Measurements from ENCODE around the gene RXFP2.

The RXFP2 gene

DNA sequence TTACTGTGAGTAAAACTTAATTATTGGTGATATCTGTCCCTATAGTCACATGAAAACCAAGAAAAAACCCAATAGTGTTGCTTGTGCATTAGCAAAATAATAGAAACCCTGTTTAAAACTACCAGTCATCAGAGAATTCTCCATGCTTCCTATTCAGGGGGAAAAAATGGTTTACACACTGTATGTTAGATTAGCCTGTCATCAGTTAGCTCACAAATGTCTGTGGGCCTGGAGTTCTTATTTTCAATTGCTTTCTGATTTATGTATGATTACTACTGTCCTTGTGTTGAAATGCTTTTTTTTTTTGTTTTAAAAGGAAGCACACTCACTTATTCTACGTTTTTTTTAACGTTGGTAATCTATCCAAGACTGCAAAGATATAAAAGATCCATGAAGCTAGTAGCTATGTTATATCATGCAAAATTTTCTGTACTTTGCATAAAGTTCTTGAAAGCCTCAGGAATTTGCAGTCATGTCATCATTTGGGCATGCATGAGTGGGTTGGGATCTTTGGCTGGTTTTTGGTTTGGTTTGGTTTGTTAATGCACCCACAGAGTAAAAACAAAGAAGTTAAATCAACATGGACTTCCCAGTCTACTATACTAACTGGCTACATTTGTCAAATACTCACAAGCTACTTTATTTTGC is 25.9 kb downstream of the RXFP2 start:
- DNase-seq (ENCODE audit: low read depth): no peak
- no peak overlapping the region for H3K4me3 ChIP-seq (ENCODE audit: low read length)
- TF ChIP-seq, protein P1, sequence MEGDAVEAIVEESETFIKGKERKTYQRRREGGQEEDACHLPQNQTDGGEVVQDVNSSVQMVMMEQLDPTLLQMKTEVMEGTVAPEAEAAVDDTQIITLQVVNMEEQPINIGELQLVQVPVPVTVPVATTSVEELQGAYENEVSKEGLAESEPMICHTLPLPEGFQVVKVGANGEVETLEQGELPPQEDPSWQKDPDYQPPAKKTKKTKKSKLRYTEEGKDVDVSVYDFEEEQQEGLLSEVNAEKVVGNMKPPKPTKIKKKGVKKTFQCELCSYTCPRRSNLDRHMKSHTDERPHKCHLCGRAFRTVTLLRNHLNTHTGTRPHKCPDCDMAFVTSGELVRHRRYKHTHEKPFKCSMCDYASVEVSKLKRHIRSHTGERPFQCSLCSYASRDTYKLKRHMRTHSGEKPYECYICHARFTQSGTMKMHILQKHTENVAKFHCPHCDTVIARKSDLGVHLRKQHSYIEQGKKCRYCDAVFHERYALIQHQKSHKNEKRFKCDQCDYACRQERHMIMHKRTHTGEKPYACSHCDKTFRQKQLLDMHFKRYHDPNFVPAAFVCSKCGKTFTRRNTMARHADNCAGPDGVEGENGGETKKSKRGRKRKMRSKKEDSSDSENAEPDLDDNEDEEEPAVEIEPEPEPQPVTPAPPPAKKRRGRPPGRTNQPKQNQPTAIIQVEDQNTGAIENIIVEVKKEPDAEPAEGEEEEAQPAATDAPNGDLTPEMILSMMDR (conservative IDR thresholded peaks at IDR 0.05; ENCODE audit: low read depth, low read length): no peak

DNA sequence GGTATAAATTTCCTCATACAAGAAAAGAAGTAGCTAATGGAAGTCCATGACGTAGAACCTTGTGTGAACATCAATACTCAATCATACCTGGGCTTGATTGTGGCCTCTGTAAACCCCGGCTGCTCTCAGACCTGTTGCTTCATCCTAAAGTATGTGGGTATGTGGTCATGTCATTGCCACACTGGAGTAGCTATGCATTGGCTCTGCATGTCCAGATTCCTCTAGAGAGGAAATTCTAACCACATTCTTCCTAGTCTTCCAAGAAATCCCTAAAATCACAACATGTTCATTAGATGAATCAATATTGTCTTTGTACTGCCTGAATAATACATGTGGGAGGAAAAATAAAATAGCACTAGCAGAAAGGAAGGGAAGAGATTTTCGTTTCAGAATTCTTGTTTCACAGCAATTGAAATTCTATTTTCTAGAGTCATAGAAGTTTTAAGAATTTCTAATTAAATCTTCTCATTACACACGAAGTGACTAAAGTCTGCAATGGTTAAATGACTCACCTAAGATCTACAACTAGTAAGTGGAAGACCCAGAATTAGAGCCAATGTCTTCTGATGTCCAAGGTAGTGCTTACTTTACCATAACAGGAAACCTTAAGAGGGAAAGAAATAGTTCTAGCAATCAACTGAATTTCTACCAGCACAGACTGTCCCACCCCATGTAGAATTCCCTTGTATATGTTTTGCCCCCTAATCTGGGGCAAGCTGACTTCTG is 28.0 kb downstream of the RXFP2 start:
- no peak overlapping the region for H3K4me3 ChIP-seq (ENCODE audit: low read length)
- no peak for DNase-seq (ENCODE audit: low read depth)

DNA sequence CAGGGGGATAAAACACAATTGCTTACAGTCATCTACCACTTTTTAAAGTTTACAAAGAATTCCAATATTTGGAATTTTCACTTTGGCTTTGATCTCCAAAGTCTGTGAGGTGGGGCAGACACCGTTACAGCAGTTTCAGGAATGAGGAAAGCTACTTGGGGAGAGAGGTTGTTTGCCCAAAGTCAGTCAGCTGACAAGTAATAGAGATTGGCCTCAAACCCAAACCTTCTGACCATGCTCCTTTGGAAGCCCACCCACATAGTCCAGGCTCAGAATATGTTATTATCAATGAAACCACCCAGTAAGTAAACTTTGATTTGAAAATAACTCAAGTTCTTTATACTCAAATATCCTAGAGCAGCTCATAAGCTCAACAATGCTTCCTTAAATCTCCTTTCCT is 29.0 kb downstream of the RXFP2 start:
- no peak for DNase-seq (ENCODE audit: low read depth)
- TF ChIP-seq, protein P1 (conservative IDR thresholded peaks at IDR 0.05; ENCODE audit: low read depth, low read length): no peak
- H3K4me3 ChIP-seq (ENCODE audit: low read length): no peak overlapping the region

More for the DNA sequence above, 28.0 kb downstream of the RXFP2 start:
- TF ChIP-seq, protein P1 (conservative IDR thresholded peaks at IDR 0.05; ENCODE audit: low read depth, low read length): no peak

DNA sequence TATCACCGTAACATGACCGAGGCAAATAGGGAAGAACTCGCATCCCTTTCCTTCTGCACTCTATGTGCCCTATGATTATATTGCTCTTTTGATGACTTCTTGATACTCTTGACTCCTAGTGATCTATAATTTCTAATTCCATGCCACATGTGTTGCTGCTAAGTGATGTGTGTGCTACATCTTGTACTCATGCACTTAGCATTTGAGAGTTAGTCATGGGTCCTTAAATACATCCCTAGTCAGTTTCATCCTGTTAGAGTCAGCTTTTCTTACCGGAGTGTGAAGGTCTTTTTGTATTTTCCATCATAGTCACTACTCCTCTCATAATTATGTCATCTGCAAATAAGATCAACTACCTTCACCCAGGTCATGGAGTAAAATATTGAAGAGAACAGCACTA is 30.2 kb downstream of the RXFP2 start:
- TF ChIP-seq, protein P1 (conservative IDR thresholded peaks at IDR 0.05; ENCODE audit: low read depth, low read length): no peak
- DNase-seq (ENCODE audit: low read depth): no peak
- no peak overlapping the region for H3K4me3 ChIP-seq (ENCODE audit: low read length)

DNA sequence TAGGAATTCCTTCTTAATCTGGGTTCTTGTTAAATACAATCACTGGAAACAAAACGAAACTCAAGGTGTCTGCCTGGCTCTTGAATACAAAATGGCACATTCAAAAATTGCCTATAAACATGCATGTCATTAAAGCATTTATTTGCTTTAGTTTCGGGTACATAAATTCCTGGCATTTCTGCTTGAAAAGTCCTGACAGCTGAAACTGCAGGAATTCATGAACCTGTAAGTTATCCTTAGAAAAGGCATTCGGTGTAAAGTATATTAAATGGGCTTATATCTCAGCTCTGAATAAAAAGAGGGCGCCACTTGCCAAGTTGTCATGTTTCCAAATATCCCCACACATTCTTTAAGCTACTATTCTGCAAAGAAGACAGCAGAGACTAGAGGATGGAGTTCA is 32.9 kb downstream of the RXFP2 start:
- peak; percentile 22 for DNase-seq (ENCODE audit: low read depth)
- H3K4me3 ChIP-seq (ENCODE audit: low read length): no peak overlapping the region
- TF ChIP-seq, protein P1 (conservative IDR thresholded peaks at IDR 0.05; ENCODE audit: low read depth, low read length): no peak

DNA sequence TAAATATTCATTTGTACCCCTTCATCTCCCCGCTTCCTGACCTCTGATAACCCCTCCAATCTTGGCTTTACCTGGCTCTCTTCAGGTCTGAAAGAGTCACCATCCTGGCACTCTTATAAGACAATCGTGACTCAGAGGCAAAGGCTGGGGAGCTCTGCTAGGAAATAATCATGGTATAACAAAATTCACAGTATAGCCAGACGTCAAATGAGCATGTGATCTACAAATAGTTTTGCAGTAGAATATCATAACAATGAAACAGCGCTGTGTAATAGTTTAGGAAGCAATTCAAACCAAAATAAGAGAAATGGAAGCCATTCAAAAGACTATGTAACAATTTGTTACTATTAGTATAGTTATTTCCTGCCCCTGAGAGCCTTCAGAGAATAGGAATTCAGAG is 34.2 kb downstream of the RXFP2 start:
- no peak overlapping the region for H3K4me3 ChIP-seq (ENCODE audit: low read length)
- DNase-seq (ENCODE audit: low read depth): no peak

More for the DNA sequence above, 34.2 kb downstream of the RXFP2 start:
- TF ChIP-seq, protein P1 (conservative IDR thresholded peaks at IDR 0.05; ENCODE audit: low read depth, low read length): no peak

Data from retinal pigment epithelial cell (primary cell).